Measurements from ENCODE around the gene SORBS2. TPM values are rescaled to one million over a fixed set of nuclear protein-coding genes. Genes with fewer than 3 reads are reported as not detected.

The SORBS2 gene
- total RNA-seq, 4 donors from 2014 or later = 21.5 to 118 (median 29.5) TPM

- DNase-seq = no peak
- no peaks in the 10 kb centered on the region for H3K4me1 ChIP-seq
- no peaks in the 10 kb centered on the region for H3K9me3 ChIP-seq
- no peak overlapping the region for H3K4me3 ChIP-seq
- H3K27me3 ChIP-seq = no peaks in the 10 kb centered on the region
- no peaks in the 10 kb centered on the region for H3K36me3 ChIP-seq
- no peak overlapping the region for H3K27ac ChIP-seq
- TF ChIP-seq CTCF (IDR thresholded peaks at IDR 0.05) (no peak), POLR2A (IDR thresholded peaks at IDR 0.05) (no peak)
- intact Hi-C loops (cut with DNase I; ENCODE audit: low total_unique reads) = no loop called here
Measured at GRCh38 chr4:185587427-185588161, 224.4 kb downstream of the SORBS2 start.

- Histone ChIP-seq H3K27ac (no peak overlapping the region), H3K9me3 (no peaks in the 10 kb centered on the region), H3K27me3 (no peaks in the 10 kb centered on the region), H3K4me3 (no peak overlapping the region), H3K4me1 (no peaks in the 10 kb centered on the region), H3K36me3 (no peaks in the 10 kb centered on the region)
- intact Hi-C loops (cut with DNase I; ENCODE audit: low total_unique reads) = no loop called here
- TF ChIP-seq POLR2A (IDR thresholded peaks at IDR 0.05) (no peak), CTCF (IDR thresholded peaks at IDR 0.05) (no peak)
- DNase-seq = no peak
Measured at GRCh38 chr4:185587030-185587426, 225.0 kb downstream of the SORBS2 start.

GRCh38 chr4:185585211-185585610 lies 226.8 kb downstream of the SORBS2 start:
- Histone ChIP-seq H3K36me3 (no peaks in the 10 kb centered on the region), H3K4me3 (no peak overlapping the region), H3K27me3 (no peaks in the 10 kb centered on the region), H3K9me3 (no peaks in the 10 kb centered on the region), H3K4me1 (no peaks in the 10 kb centered on the region), H3K27ac (no peak overlapping the region)
- TF ChIP-seq POLR2A (IDR thresholded peaks at IDR 0.05) (no peak), CTCF (IDR thresholded peaks at IDR 0.05) (no peak)
- intact Hi-C loops (cut with DNase I; ENCODE audit: low total_unique reads) = no loop called here
- no peak for DNase-seq

- intact Hi-C loops (cut with DNase I; ENCODE audit: low total_unique reads) = no loop called here
Measured at GRCh38 chr4:185583813-185584212, 228.2 kb downstream of the SORBS2 start.

More at GRCh38 chr4:185583813-185584212, 228.2 kb downstream of the SORBS2 start:
- Histone ChIP-seq H3K27me3 (no peaks in the 10 kb centered on the region), H3K9me3 (no peaks in the 10 kb centered on the region), H3K4me1 (no peaks in the 10 kb centered on the region), H3K27ac (no peak overlapping the region), H3K36me3 (no peaks in the 10 kb centered on the region), H3K4me3 (no peak overlapping the region)
- TF ChIP-seq CTCF (IDR thresholded peaks at IDR 0.05) (no peak), POLR2A (IDR thresholded peaks at IDR 0.05) (no peak)
- no peak for DNase-seq

Data from uterus (tissue), 4 donors.